ENCODE data around the gene RBMS3.

Gene RBMS3

DNA sequence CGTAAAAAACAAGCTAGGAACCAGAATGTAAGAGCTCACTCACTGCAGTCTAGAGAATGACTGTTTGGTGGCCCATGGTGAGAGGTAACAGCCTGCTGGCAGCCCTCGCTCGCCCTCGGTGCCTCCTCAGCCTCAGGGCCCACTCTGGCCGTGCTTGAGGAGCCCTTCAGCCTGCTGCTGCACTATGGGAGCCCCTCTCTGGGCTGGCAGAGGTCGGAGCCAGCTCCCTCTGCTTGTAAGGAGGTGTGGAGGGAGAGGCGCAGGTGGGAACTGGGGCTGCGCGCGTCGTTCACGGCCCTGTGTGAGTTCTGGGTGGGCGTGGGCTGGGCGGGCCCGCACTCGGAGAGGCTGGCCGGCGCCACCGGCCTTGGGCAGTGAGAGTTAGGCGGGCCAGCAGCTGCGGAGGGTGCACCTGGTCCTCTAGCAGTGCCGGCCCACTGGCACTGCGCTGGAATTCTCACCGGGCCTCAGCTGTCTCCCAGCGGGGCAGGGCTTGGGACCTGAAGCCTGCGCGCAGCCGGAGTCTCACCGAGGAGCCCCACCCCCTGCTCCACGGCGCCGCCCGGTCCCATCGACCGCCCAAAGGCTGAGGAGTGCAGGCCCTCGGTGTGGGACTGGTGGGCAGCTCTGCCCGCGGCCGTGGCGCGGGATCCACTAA, 420.6 kb downstream of the RBMS3 start:
- DNase-seq (ENCODE audit: extremely low spot score): no peak
- CTCF ChIA-PET: interaction anchor here (0.6 kb wide), 1 partner anchor 497 kb away, joined by 3 read pairs; no protein-coding TSS in a partner anchor
- TF ChIP-seq L3MBTL2 (conservative IDR thresholded peaks at IDR 0.05): no peak
- no peak for TF ChIP-seq LEF1 (IDR thresholded peaks at IDR 0.05; ENCODE audit: borderline replicate concordance)
- TF ChIP-seq CTBP1 (IDR thresholded peaks at IDR 0.05; ENCODE audit: borderline replicate concordance): no peak
- TF ChIP-seq SP1 (IDR thresholded peaks at IDR 0.05): no peak
- TF ChIP-seq NFRKB (IDR thresholded peaks at IDR 0.05): no peak
- TF ChIP-seq ELF4 (IDR thresholded peaks at IDR 0.05): no peak
- no peak for TF ChIP-seq FOXM1 (IDR thresholded peaks at IDR 0.05; ENCODE audit: borderline replicate concordance)
- no peak for TF ChIP-seq SUZ12 (IDR thresholded peaks at IDR 0.05)
- TF ChIP-seq, protein P1, sequence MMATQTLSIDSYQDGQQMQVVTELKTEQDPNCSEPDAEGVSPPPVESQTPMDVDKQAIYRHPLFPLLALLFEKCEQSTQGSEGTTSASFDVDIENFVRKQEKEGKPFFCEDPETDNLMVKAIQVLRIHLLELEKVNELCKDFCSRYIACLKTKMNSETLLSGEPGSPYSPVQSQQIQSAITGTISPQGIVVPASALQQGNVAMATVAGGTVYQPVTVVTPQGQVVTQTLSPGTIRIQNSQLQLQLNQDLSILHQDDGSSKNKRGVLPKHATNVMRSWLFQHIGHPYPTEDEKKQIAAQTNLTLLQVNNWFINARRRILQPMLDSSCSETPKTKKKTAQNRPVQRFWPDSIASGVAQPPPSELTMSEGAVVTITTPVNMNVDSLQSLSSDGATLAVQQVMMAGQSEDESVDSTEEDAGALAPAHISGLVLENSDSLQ (IDR thresholded peaks at IDR 0.05): no peak
- no peak for TF ChIP-seq ARNT (IDR thresholded peaks at IDR 0.05)
- TF ChIP-seq FOXA1 (IDR thresholded peaks at IDR 0.05): no peak
- TF ChIP-seq HDGF (IDR thresholded peaks at IDR 0.05; ENCODE audit: borderline replicate concordance): no peak
- no peak for TF ChIP-seq BHLHE40 (IDR thresholded peaks at IDR 0.05; ENCODE audit: borderline replicate concordance)
- TF ChIP-seq FOXK2 (IDR thresholded peaks at IDR 0.05): no peak
- no peak for TF ChIP-seq ZNF384 (IDR thresholded peaks at IDR 0.05)
- TF ChIP-seq TARDBP (IDR thresholded peaks at IDR 0.05): no peak
- POLR2A ChIA-PET: no interaction called here

DNA sequence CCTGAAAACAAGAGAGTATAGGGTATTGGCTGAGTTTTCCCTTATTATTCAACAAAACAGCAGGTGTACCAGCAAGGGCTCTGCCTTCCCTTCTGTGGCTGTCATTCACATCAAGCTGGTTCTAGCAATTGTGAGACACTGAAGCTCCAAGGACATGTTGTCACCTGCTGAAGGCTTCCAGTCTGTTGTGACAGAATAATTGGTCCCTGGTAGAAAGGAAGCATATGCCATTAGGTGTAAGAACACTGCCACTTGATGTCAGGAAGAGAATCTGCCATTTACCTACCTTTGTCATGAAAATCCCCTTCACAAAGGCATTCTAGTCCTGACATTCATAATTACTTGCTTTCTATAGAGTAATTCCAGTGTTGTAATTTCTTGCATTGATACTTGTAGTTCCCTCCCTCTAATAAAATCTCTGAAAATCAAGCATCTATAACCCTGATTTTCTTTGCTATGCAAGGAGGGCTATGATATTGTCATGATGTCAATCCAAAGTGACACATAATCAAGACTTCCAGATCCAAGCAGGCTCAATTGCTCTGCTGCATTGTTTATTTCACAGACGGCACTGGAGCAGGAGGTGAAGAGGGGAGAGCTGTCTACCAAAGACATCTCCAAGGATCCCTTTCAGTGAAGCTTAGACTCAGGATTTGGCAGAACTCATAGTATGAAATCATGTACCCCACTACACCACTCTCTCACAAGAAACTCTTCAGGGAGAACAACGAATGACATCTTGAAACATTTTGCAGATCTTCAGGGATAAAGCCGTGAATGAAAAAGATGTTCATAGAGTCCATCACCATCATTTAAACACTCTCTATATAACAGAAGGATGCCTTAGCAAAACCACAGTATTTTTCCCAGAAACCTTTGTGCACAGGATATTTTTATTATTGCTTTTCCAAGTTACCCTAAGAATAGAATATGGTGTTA, 425.3 kb downstream of the RBMS3 start:
- ChIA-PET CTCF (no interaction called here), POLR2A (no interaction called here)
- DNase-seq (ENCODE audit: extremely low spot score): no peak
- TF ChIP-seq, protein P1 (IDR thresholded peaks at IDR 0.05): no peak
- TF ChIP-seq LEF1 (IDR thresholded peaks at IDR 0.05; ENCODE audit: borderline replicate concordance) (no peak), FOXM1 (IDR thresholded peaks at IDR 0.05; ENCODE audit: borderline replicate concordance) (no peak), TARDBP (IDR thresholded peaks at IDR 0.05) (no peak), CTBP1 (IDR thresholded peaks at IDR 0.05; ENCODE audit: borderline replicate concordance) (no peak), SP1 (IDR thresholded peaks at IDR 0.05) (no peak), BHLHE40 (IDR thresholded peaks at IDR 0.05; ENCODE audit: borderline replicate concordance) (no peak), SUZ12 (IDR thresholded peaks at IDR 0.05) (no peak), L3MBTL2 (conservative IDR thresholded peaks at IDR 0.05) (no peak), ARNT (IDR thresholded peaks at IDR 0.05) (no peak)

DNA sequence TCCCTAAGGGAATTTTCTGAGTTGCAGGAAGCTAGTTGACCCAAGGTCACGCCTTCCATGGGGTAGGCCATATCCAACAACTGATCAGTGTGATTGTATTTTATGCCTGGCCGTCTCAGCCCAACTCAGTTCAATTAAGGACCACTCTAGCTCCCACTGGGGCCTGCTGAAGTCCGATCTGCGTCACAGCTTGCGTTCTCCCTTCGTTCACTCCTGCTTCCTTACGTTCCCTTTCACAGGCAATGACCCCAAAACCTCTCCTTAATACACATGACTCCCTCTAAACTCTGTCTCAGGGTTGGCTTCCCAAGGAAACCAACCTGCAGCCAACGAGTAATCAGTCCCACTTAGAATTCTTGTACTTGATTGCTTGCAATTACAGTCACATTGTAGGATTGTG, 428.0 kb downstream of the RBMS3 start:
- no peak for TF ChIP-seq NFRKB (IDR thresholded peaks at IDR 0.05)
- TF ChIP-seq ELF4 (IDR thresholded peaks at IDR 0.05): no peak
- no peak for TF ChIP-seq ARNT (IDR thresholded peaks at IDR 0.05)
- no peak for TF ChIP-seq HDGF (IDR thresholded peaks at IDR 0.05; ENCODE audit: borderline replicate concordance)
- TF ChIP-seq SUZ12 (IDR thresholded peaks at IDR 0.05): no peak
- TF ChIP-seq FOXK2 (IDR thresholded peaks at IDR 0.05): no peak
- TF ChIP-seq FOXA1 (IDR thresholded peaks at IDR 0.05): no peak
- no peak for TF ChIP-seq BHLHE40 (IDR thresholded peaks at IDR 0.05; ENCODE audit: borderline replicate concordance)
- no peak for TF ChIP-seq ZNF384 (IDR thresholded peaks at IDR 0.05)
- no peak for TF ChIP-seq LEF1 (IDR thresholded peaks at IDR 0.05; ENCODE audit: borderline replicate concordance)
- no peak for TF ChIP-seq L3MBTL2 (conservative IDR thresholded peaks at IDR 0.05)
- no peak for TF ChIP-seq CTBP1 (IDR thresholded peaks at IDR 0.05; ENCODE audit: borderline replicate concordance)
- TF ChIP-seq SP1 (IDR thresholded peaks at IDR 0.05): no peak
- TF ChIP-seq, protein P1 (IDR thresholded peaks at IDR 0.05): no peak
- ChIA-PET CTCF (no interaction called here), POLR2A (no interaction called here)
- no peak for DNase-seq (ENCODE audit: extremely low spot score)

GRCh38 chr3:29711255-29711771, 430.4 kb downstream of the RBMS3 start:
- CTCF ChIA-PET: no interaction called here
- TF ChIP-seq HDGF (IDR thresholded peaks at IDR 0.05; ENCODE audit: borderline replicate concordance) (no peak), ELF4 (IDR thresholded peaks at IDR 0.05) (no peak), NFRKB (IDR thresholded peaks at IDR 0.05) (no peak), SUZ12 (IDR thresholded peaks at IDR 0.05) (no peak), SP1 (IDR thresholded peaks at IDR 0.05) (no peak), ZNF384 (IDR thresholded peaks at IDR 0.05) (no peak), CTBP1 (IDR thresholded peaks at IDR 0.05; ENCODE audit: borderline replicate concordance) (no peak), BHLHE40 (IDR thresholded peaks at IDR 0.05; ENCODE audit: borderline replicate concordance) (no peak), LEF1 (IDR thresholded peaks at IDR 0.05; ENCODE audit: borderline replicate concordance) (no peak), TARDBP (IDR thresholded peaks at IDR 0.05) (no peak)
- TF ChIP-seq, protein P1 (IDR thresholded peaks at IDR 0.05): no peak
- DNase-seq (ENCODE audit: extremely low spot score): no peak
- POLR2A ChIA-PET: no interaction called here

GRCh38 chr3:29716213-29716612, 435.3 kb downstream of the RBMS3 start:
- TF ChIP-seq CTBP1 (IDR thresholded peaks at IDR 0.05; ENCODE audit: borderline replicate concordance) (no peak), SP1 (IDR thresholded peaks at IDR 0.05) (no peak), HDGF (IDR thresholded peaks at IDR 0.05; ENCODE audit: borderline replicate concordance) (no peak), ARNT (IDR thresholded peaks at IDR 0.05) (no peak), NFRKB (IDR thresholded peaks at IDR 0.05) (no peak), L3MBTL2 (conservative IDR thresholded peaks at IDR 0.05) (no peak), ELF4 (IDR thresholded peaks at IDR 0.05) (no peak), LEF1 (IDR thresholded peaks at IDR 0.05; ENCODE audit: borderline replicate concordance) (no peak), BHLHE40 (IDR thresholded peaks at IDR 0.05; ENCODE audit: borderline replicate concordance) (no peak), SUZ12 (IDR thresholded peaks at IDR 0.05) (no peak), FOXK2 (IDR thresholded peaks at IDR 0.05) (no peak)
- TF ChIP-seq, protein P1 (IDR thresholded peaks at IDR 0.05): no peak
- POLR2A ChIA-PET: no interaction called here
- CTCF ChIA-PET: no interaction called here
- DNase-seq (ENCODE audit: extremely low spot score): no peak

Measured in HEK293T (cell line).